ENCODE measurements around the gene IGFBP3. TPM values are rescaled to one million over a fixed set of nuclear protein-coding genes. Genes with fewer than 3 reads are reported as not detected.

IGFBP3 gene
- total and polyA plus RNA-seq, 8 donors, result 33.8 to 82.3 (median 48.9) TPM

DNA sequence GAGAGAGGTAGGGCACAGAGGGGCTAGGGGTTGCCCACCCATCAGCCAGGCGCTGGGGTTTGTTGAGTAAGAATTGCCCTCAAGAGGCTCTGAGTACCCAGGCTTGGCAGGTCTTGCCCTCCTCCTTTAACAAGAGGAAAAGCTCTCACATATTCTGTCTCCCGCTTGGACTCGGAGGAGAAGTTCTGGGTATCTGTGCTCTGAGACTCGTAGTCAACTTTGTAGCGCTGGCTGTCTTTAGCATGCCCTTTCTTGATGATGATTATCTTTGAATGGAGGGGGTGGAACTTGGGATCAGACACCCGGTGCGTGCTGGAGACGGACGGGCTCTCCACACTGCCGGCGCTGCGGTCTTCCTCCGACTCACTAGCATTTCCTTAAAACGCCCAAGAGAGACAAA lies 4.0 kb downstream of the IGFBP3 start:
- intact Hi-C loops (cut with DNase I), result loop anchor here in 1 of 2 donors (10.0 kb wide), 2 partner anchors 1168 to 1258 kb away; no protein-coding TSS in a partner anchor
- ATAC-seq, result no peak
- TF ChIP-seq CTCF (IDR thresholded peaks at IDR 0.05), result no peak

DNA sequence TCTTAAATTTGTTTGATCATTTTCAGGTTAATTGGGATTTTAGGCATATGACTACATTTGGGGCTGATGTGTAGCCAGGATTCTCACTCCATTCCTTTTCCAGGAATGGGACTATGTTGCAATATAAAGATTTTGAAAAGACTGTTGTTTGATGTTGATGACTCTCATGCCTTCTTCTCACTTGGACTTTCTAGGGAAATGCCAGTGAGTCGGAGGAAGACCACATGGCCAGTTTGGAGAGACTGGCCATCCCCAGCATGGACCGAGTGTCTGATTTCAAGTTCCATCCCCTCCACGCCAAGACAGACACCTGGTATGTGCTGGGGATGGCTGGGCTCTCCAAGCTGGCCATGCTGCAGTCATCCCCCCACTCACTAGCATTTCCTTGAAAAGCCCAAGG lies 5.5 kb downstream of the IGFBP3 start:
- DNase-seq (no peak), ATAC-seq (no peak)
- Histone ChIP-seq H3K4me3 (no peak overlapping the region), H3K4me1 (peaks cover 4 to 5% of the 10 kb centered on the region in 2 donors), H3K27ac (no peak overlapping the region), H3K9me3 (no peaks in the 10 kb centered on the region), H3K36me3 (no peaks in the 10 kb centered on the region), H3K27me3 (peaks cover 19 to 50% of the 10 kb centered on the region in 2 donors)
- no peak for TF ChIP-seq CTCF (IDR thresholded peaks at IDR 0.05)
- intact Hi-C loops (cut with DNase I), result loop anchor here in 1 of 2 donors (10.0 kb wide), 2 partner anchors 1169 to 1259 kb away; no protein-coding TSS in a partner anchor

More for the DNA sequence above, 4.0 kb downstream of the IGFBP3 start:
- peaks cover 9 to 18% of the 10 kb centered on the region in 2 donors for H3K4me1 ChIP-seq
- no peak overlapping the region for H3K27ac ChIP-seq
- no peak overlapping the region for H3K4me3 ChIP-seq
- H3K36me3 ChIP-seq, result no peaks in the 10 kb centered on the region
- DNase-seq, result no peak
- H3K27me3 ChIP-seq, result peaks cover 32 to 64% of the 10 kb centered on the region in 2 donors
- no peaks in the 10 kb centered on the region for H3K9me3 ChIP-seq

- Histone ChIP-seq H3K36me3 (no peaks in the 10 kb centered on the region), H3K27me3 (peaks cover 12 to 43% of the 10 kb centered on the region in 2 donors), H3K4me3 (no peak overlapping the region), H3K9me3 (no peaks in the 10 kb centered on the region), H3K4me1 (peaks cover 0 to 4% of the 10 kb centered on the region in 2 donors), H3K27ac (no peak overlapping the region)
- no peak for TF ChIP-seq CTCF (IDR thresholded peaks at IDR 0.05)
- ATAC-seq (no peak), DNase-seq (no peak)
- intact Hi-C loops (cut with DNase I), result loop anchor here in 1 of 2 donors (10.0 kb wide), 2 partner anchors 1170 to 1260 kb away; no protein-coding TSS in a partner anchor
These were observed 6.2 kb downstream of the IGFBP3 start for GRCh38 chr7:45914911-45915310.

- Histone ChIP-seq H3K27ac (no peak overlapping the region), H3K27me3 (peaks cover 0 to 23% of the 10 kb centered on the region in 2 donors), H3K4me3 (no peak overlapping the region), H3K4me1 (peaks cover 0 to 4% of the 10 kb centered on the region in 2 donors), H3K9me3 (no peaks in the 10 kb centered on the region), H3K36me3 (no peaks in the 10 kb centered on the region)
- intact Hi-C loops (cut with DNase I), result loop anchor here in 1 of 2 donors (10.0 kb wide), 2 partner anchors 1172 to 1262 kb away; no protein-coding TSS in a partner anchor
- no peak for DNase-seq
- ATAC-seq, result no peak
- TF ChIP-seq CTCF (IDR thresholded peaks at IDR 0.05), result no peak
These were observed 8.1 kb downstream of the IGFBP3 start for GRCh38 chr7:45912972-45913371.

DNA sequence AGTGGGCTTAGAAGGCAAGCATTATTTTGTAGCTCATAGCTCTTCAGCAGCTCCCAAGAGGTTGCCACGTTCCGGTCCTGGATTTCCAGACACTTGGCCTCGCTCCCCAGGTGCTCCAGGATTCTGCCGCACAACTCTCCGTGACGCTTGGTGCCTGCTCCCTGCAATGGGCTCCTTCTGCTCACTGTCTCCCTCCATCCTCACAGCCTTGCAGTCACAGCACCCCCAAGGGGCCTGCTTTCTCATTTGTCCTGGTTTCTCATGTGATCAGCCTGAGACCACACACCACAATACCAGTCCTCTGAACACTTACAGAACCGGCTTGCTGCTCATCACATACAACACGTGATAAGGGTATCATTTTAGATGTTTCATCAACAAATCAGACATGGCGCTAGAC lies 9.8 kb downstream of the IGFBP3 start:
- no peaks in the 10 kb centered on the region for H3K36me3 ChIP-seq
- H3K4me3 ChIP-seq, result no peak overlapping the region
- ATAC-seq (no peak), DNase-seq (no peak)
- no peaks in the 10 kb centered on the region for H3K9me3 ChIP-seq
- peaks cover 0 to 7% of the 10 kb centered on the region in 2 donors for H3K27me3 ChIP-seq
- H3K4me1 ChIP-seq, result no peaks in the 10 kb centered on the region
- H3K27ac ChIP-seq, result no peak overlapping the region
- no peak for TF ChIP-seq CTCF (IDR thresholded peaks at IDR 0.05)
- intact Hi-C loops (cut with DNase I), result loop anchor here in 1 of 2 donors (10.0 kb wide), 2 partner anchors 1173 to 1263 kb away; no protein-coding TSS in a partner anchor

Measured in left lung (tissue), 10 donors.